Osteoblast (primary cell): ENCODE measurements around the gene DCST2. TPM values are rescaled to one million over a fixed set of nuclear protein-coding genes. Genes with fewer than 3 reads are reported as not detected.
A peak's percentile ranks its signal among the peaks of the same experiment; 100 is the strongest.

Source experiments
- DNase-seq: peaks from one replicate; pipeline ENCODE4 v3.0.0; 2011; ENCODE audit warnings: low spot score, mixed read lengths; ENCODE audit not compliant: insufficient read length; ENCODE audit errors: missing footprints
- H2AFZ ChIP-seq: 2 replicates; pipeline ENCODE4 v1.6.0; 2011; ENCODE audit warnings: mild to moderate bottlenecking, low read length
- H3K27ac ChIP-seq: 2 replicates; pipeline ENCODE4 v1.5.1; 2011; ENCODE audit warnings: mild to moderate bottlenecking, low read depth, low read length, moderate library complexity
- H3K27me3 ChIP-seq: 2 replicates; pipeline ENCODE4 v1.6.0; 2012; ENCODE audit warnings: mild to moderate bottlenecking, control low read depth, inconsistent platforms, low read length, moderate library complexity; ENCODE audit not compliant: insufficient read depth
- H3K36me3 ChIP-seq: 2 replicates; pipeline ENCODE4 v1.5.1; 2011; ENCODE audit warnings: mild to moderate bottlenecking, low read length, control low read depth, moderate library complexity; ENCODE audit not compliant: insufficient read depth
- H3K4me1 ChIP-seq: 2 replicates; pipeline ENCODE4 v1.5.1; 2011; ENCODE audit warnings: mild to moderate bottlenecking, low read length, control low read depth, moderate library complexity; ENCODE audit not compliant: insufficient read depth
- H3K4me2 ChIP-seq: 2 replicates; pipeline ENCODE4 v1.6.0; 2011; ENCODE audit warnings: mild to moderate bottlenecking, low read length; ENCODE audit not compliant: insufficient read depth
- H3K4me3 ChIP-seq: fragments of 200-600 bp; sonication (generic); 3 replicates; pipeline ENCODE4 v1.5.1; 2012; ENCODE audit warnings: mild to moderate bottlenecking, low read length, inconsistent platforms; ENCODE audit not compliant: insufficient read depth
- H3K79me2 ChIP-seq: 2 replicates; pipeline ENCODE4 v1.6.0; 2012; ENCODE audit warnings: mild to moderate bottlenecking, low read length, control low read depth, inconsistent platforms; ENCODE audit not compliant: insufficient read depth
- H3K9me3 ChIP-seq: 2 replicates; pipeline ENCODE4 v1.5.1; 2011; ENCODE audit warnings: low read depth, low read length, control low read depth
- H4K20me1 ChIP-seq: 2 replicates; pipeline ENCODE4 v1.6.0; 2012; ENCODE audit warnings: mild to moderate bottlenecking, low read length, control low read depth; ENCODE audit not compliant: insufficient read depth
- CTCF ChIP-seq: IDR thresholded peaks from 2 replicates; pipeline ENCODE4 v1.5.1; 2011; ENCODE audit warnings: mild to moderate bottlenecking, low read depth, low read length, moderate library complexity; ENCODE audit errors: extremely low read depth
- total RNA-seq: library from RNA; depleted of rRNA; stranded (reverse); fragments of >200 nt; gene quantifications from 2 replicates; pipeline ENCODE4 v1.2.3, GENCODE V29; 2012

DCST2 gene
- total RNA-seq, 1 donor, result not detected

- TF ChIP-seq CTCF, result no peak
- peak; percentile 81 for DNase-seq
- Histone ChIP-seq H3K27ac (no peak overlapping the region), H3K9me3 (no peaks in the 10 kb centered on the region), H3K79me2 (peaks cover 91% of the 10 kb centered on the region), H3K4me3 (no peak overlapping the region), H3K27me3 (no peaks in the 10 kb centered on the region), H3K4me2 (no peak overlapping the region), H2AFZ (no peak overlapping the region), H4K20me1 (peaks cover 39% of the 10 kb centered on the region), H3K4me1 (peaks cover 25% of the 10 kb centered on the region), H3K36me3 (no peaks in the 10 kb centered on the region)
These were observed 25.3 kb downstream of the DCST2 start for GRCh38 chr1:155008015-155008941.

GRCh38 chr1:155007251-155007828 lies 26.2 kb downstream of the DCST2 start:
- H3K79me2 ChIP-seq, result peaks cover 89% of the 10 kb centered on the region
- H3K36me3 ChIP-seq, result no peaks in the 10 kb centered on the region
- no peak overlapping the region for H3K4me3 ChIP-seq
- H3K4me2 ChIP-seq, result no peak overlapping the region
- no peak overlapping the region for H3K27ac ChIP-seq
- peaks cover 25% of the 10 kb centered on the region for H3K4me1 ChIP-seq
- H4K20me1 ChIP-seq, result peaks cover 33% of the 10 kb centered on the region
- H3K27me3 ChIP-seq, result no peaks in the 10 kb centered on the region
- no peak for TF ChIP-seq CTCF
- H3K9me3 ChIP-seq, result no peaks in the 10 kb centered on the region
- H2AFZ ChIP-seq, result no peak overlapping the region
- peak; percentile 8 for DNase-seq

GRCh38 chr1:155006601-155007101 lies 26.9 kb downstream of the DCST2 start:
- Histone ChIP-seq H2AFZ (no peak overlapping the region), H3K4me1 (peaks cover 25% of the 10 kb centered on the region), H3K79me2 (peaks cover 85% of the 10 kb centered on the region), H3K36me3 (no peaks in the 10 kb centered on the region), H3K27ac (no peak overlapping the region), H3K9me3 (no peaks in the 10 kb centered on the region), H3K27me3 (no peaks in the 10 kb centered on the region), H3K4me3 (no peak overlapping the region), H3K4me2 (no peak overlapping the region), H4K20me1 (peaks cover 28% of the 10 kb centered on the region)
- TF ChIP-seq CTCF, result no peak
- peak; percentile 84 for DNase-seq
